Skeletal muscle tissue (tissue), 4 donors: ENCODE results near the gene ZNF700. TPM values are rescaled to one million over a fixed set of nuclear protein-coding genes. Genes with fewer than 3 reads are reported as not detected.
A peak's percentile ranks its signal among the peaks of the same experiment; 100 is the strongest.
"Not testable (repeated sequence)": the region's sequence is repeated elsewhere in the genome, so short reads cannot be mapped to it uniquely, and the experiment has no call there.

Experiments used
- H3K27ac ChIP-seq: one replicate; pipeline ENCODE4 v1.7.0; 2013; ENCODE audit warnings: mild to moderate bottlenecking, low read depth, low read length, inconsistent platforms
- H3K27me3 ChIP-seq, 3 donors: one replicate each; pipeline ENCODE4 v1.7.0; 2013; ENCODE audit warnings: low read length in 3 of 3; ENCODE audit not compliant: control insufficient read depth in 3 of 3, insufficient read depth in 3 of 3
- H3K36me3 ChIP-seq, 3 donors: one replicate each; pipeline ENCODE4 v1.7.0; 2013; ENCODE audit warnings: low read length in 3 of 3; ENCODE audit not compliant: control insufficient read depth in 3 of 3, insufficient read depth in 3 of 3
- H3K4me1 ChIP-seq, 3 donors: one replicate each; pipeline ENCODE4 v1.7.0; 2013; ENCODE audit warnings: low read length in 3 of 3, mild to moderate bottlenecking in 3 of 3; ENCODE audit not compliant: control insufficient read depth in 3 of 3, insufficient read depth in 3 of 3
- H3K4me3 ChIP-seq, 3 donors: one replicate each; pipeline ENCODE4 v1.7.0; 2013; ENCODE audit warnings: low read length in 3 of 3
- H3K9ac ChIP-seq, 3 donors: one replicate each; pipeline ENCODE4 v1.7.0; 2013; ENCODE audit warnings: low read length in 3 of 3, mild to moderate bottlenecking in 3 of 3, moderate library complexity in 2 of 3, low read depth in 1 of 3
- H3K9me3 ChIP-seq, 3 donors: one replicate each; pipeline ENCODE4 v1.7.0; 2013; ENCODE audit warnings: low read length in 3 of 3; ENCODE audit not compliant: control insufficient read depth in 3 of 3
- total RNA-seq: library from RNA; depleted of rRNA; stranded (reverse); fragments of >200 nt; gene quantifications from one replicate; pipeline ENCODE4 v1.2.3, GENCODE V29; 2014
- donor health status: Osteomylitis.

The ZNF700 gene
- total RNA-seq, 1 donor from 2014 or later = 6.3 TPM

DNA sequence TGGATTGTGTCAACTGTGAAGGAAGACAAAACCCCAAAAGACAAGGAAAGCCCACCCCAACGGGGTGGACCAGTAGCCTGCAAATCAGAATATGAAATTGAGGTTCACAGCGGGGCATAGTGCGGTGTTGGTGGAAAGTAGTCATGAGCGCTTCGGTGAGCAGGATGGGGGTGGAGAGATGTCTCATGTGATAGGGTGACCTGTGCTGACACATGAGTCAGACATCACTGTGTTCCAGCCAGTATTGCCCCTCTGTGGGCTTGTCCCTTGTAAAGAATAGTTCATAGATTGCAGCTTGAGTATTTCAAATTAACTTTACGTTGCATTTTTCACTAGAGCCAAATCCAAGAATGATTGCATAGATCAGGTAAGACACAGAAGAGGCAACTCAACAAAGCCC lies 30.1 kb upstream of the ZNF700 start:
- Histone ChIP-seq H3K27me3 (no peaks in the 10 kb centered on the region), H3K9ac (no peak overlapping the region), H3K4me1 (no peaks in the 10 kb centered on the region), H3K4me3 (no peak overlapping the region), H3K27ac (no peak overlapping the region), H3K9me3 (peaks cover 0 to 10% (median 0%) of the 10 kb centered on the region in 3 donors), H3K36me3 (peaks cover 0 to 4% (median 0%) of the 10 kb centered on the region in 3 donors)

DNA sequence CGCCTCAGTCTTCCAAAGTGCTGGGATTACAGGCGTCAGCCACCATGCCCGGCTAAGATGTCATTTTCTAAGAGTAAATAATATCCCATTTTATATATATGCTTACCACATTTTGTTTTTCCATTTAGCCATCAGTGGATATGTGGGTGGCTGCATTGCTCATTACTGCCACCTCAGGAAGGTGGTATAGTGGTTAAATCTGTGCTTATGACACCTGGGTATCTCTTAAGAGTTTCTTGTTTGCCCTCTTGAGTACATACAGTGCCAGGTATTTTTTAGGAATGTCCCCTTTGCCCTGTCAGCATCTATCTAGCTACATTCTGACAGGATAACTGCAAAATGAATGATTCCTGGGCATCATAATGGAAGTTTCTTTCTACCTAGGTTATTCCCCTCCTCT lies 22.7 kb upstream of the ZNF700 start:
- Histone ChIP-seq H3K27me3 (no peaks in the 10 kb centered on the region), H3K4me1 (no peaks in the 10 kb centered on the region), H3K4me3 (peak overlapping the region in 1 of 3 donors; percentile 14), H3K9me3 (peaks cover 16 to 36% (median 17%) of the 10 kb centered on the region in 3 donors), H3K9ac (no peak overlapping the region), H3K27ac (no peak overlapping the region), H3K36me3 (peaks cover 16 to 24% (median 24%) of the 10 kb centered on the region in 3 donors)

GRCh38 chr19:11905928-11906327 lies 19.0 kb upstream of the ZNF700 start:
- no peaks in the 10 kb centered on the region for H3K4me1 ChIP-seq
- H3K4me3 ChIP-seq = peak overlapping the region; percentile 8 to 52 (median 11)
- H3K27ac ChIP-seq = no peak overlapping the region
- H3K27me3 ChIP-seq = no peaks in the 10 kb centered on the region
- peaks cover 16 to 24% (median 24%) of the 10 kb centered on the region in 3 donors for H3K36me3 ChIP-seq
- H3K9ac ChIP-seq = no peak overlapping the region
- H3K9me3 ChIP-seq = peaks cover 16 to 24% (median 17%) of the 10 kb centered on the region in 3 donors

- not testable (repeated sequence) for H3K9me3 ChIP-seq, H3K27me3 ChIP-seq, H3K36me3 ChIP-seq, H3K27ac ChIP-seq, H3K4me1 ChIP-seq, H3K9ac ChIP-seq
- H3K4me3 ChIP-seq = peak overlapping the region in 1 of 3 donors; percentile 10
Observed at GRCh38 chr19:11911937-11912336, 13.0 kb upstream of the ZNF700 start.

GRCh38 chr19:11914417-11915051 lies 10.4 kb upstream of the ZNF700 start:
- not testable (repeated sequence) for H3K27ac ChIP-seq, H3K4me1 ChIP-seq, H3K36me3 ChIP-seq, H3K27me3 ChIP-seq, H3K4me3 ChIP-seq, H3K9me3 ChIP-seq, H3K9ac ChIP-seq

DNA sequence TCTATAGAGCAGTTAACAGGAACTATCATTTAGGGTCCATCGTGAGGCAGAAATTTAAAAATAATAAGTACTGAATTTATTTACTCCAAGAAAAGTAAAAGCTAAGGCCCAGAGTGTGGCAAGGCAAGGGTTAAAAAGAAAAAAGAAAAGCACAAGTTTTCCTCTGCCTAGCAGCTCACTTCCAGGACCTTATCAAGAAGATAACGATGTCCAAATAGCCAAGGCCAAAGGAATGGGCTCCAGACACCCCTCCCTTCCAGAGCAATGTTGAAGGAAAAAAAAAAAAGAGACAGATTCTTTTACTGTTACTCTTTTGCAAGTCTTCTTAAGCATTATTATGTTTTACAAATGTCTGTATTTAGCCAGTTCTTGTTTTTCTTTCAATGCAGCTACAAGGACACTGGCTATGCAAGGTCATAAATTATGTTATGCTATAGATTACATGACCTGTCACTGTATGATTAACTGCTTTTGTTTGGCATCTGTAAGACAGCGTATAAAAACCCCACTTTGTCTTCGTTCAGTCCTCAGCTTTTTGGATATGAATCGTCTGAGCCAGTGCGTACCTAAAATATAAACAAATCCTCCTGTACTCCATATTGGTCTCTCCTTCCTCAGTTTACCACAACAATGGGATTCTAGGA lies 2.9 kb upstream of the ZNF700 start:
- Histone ChIP-seq H3K9me3 (no peaks in the 10 kb centered on the region), H3K36me3 (no peaks in the 10 kb centered on the region), H3K4me1 (peaks cover 12 to 18% (median 14%) of the 10 kb centered on the region in 3 donors), H3K9ac (no peak overlapping the region), H3K27me3 (no peaks in the 10 kb centered on the region), H3K27ac (no peak overlapping the region), H3K4me3 (no peak overlapping the region)

DNA sequence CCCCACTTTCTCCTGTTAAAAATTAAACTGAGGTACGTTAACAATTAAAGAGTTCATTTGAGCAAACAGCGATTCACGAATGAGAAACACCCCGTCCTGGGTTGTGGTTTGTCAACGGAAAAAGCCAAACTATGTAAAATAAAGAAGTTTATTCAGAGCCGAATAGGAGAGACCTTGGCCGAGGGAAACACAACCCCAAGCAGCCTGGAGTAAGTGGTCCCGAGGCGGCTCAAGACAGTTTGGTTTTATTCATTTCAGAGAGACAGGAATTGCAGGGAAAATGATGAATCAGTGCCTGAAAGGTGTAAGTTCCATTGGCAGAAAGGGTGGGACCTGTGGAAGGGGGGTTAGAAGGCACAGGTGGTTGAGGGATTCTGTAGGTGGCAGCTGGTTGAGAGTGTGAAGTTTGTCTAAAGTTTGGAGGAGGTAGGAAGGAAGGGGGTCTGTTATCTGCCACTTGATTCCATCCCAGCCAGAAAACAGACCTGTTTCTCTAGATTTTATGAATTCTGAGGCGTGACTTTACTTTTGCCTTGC lies 812 bp downstream of the ZNF700 start:
- peak overlapping the region; percentile 92 to 96 (median 96) for H3K4me3 ChIP-seq
- not testable (repeated sequence) for H3K36me3 ChIP-seq, H3K27me3 ChIP-seq, H3K9me3 ChIP-seq
- peak overlapping the region; percentile 84 to 90 (median 87) for H3K9ac ChIP-seq
- peak overlapping the region; percentile 92 for H3K27ac ChIP-seq
- peaks cover 12 to 18% (median 15%) of the 10 kb centered on the region in 3 donors for H3K4me1 ChIP-seq

DNA sequence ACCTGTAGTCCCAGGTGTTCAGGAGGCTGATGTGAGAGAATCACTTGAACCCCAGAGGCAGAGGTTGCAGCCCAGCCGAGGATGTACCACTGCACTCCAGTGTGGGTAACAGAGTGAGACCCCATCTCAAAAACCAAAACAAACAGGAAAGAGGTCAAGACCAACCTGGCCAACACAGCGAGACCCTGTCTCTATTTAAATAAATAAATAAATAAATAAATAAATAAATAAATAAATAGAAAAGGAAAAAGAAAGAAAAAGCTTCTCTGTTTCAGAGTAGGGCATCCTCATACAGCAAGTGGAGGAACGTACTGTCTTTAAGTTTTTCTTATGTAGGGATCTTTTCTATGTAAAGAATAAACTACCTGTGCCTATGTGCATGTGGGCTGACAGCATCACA lies 2.3 kb downstream of the ZNF700 start:
- Histone ChIP-seq H3K4me1 (peaks cover 12 to 18% (median 15%) of the 10 kb centered on the region in 3 donors), H3K27me3 (no peaks in the 10 kb centered on the region), H3K9me3 (no peaks in the 10 kb centered on the region), H3K4me3 (no peak overlapping the region), H3K27ac (no peak overlapping the region), H3K36me3 (peaks cover 0 to 4% (median 0%) of the 10 kb centered on the region in 3 donors), H3K9ac (peak overlapping the region in 1 of 3 donors; percentile 14)

- peaks cover 0 to 4% (median 2%) of the 10 kb centered on the region in 3 donors for H3K4me1 ChIP-seq
- H3K9ac ChIP-seq = no peak overlapping the region
- peaks cover 0 to 4% (median 0%) of the 10 kb centered on the region in 3 donors for H3K36me3 ChIP-seq
- H3K4me3 ChIP-seq = no peak overlapping the region
- no peaks in the 10 kb centered on the region for H3K27me3 ChIP-seq
- H3K9me3 ChIP-seq = peaks cover 0 to 4% (median 2%) of the 10 kb centered on the region in 3 donors
- no peak overlapping the region for H3K27ac ChIP-seq
Observed at GRCh38 chr19:11931051-11931450, 6.1 kb downstream of the ZNF700 start.

- Histone ChIP-seq H3K27ac (no peak overlapping the region), H3K4me3 (no peak overlapping the region), H3K27me3 (no peaks in the 10 kb centered on the region), H3K9ac (no peak overlapping the region), H3K4me1 (peaks cover 0 to 4% (median 0%) of the 10 kb centered on the region in 3 donors), H3K9me3 (peaks cover 0 to 4% (median 2%) of the 10 kb centered on the region in 3 donors), H3K36me3 (peaks cover 0 to 4% (median 0%) of the 10 kb centered on the region in 3 donors)
Observed at GRCh38 chr19:11931513-11931912, 6.6 kb downstream of the ZNF700 start.
